ENCODE measurements around the gene SLC25A41.
"Not testable (repeated sequence)": the region's sequence is repeated elsewhere in the genome, so short reads cannot be mapped to it uniquely, and the experiment has no call there.

Gene SLC25A41

GRCh38 chr19:6412447-6413091, 21.0 kb downstream of the SLC25A41 start:
- peak in 2 of 51 donors; percentile 6 to 10 for DNase-seq

- DNase-seq: no peak
These were observed 21.5 kb downstream of the SLC25A41 start for GRCh38 chr19:6412061-6412446.

DNA sequence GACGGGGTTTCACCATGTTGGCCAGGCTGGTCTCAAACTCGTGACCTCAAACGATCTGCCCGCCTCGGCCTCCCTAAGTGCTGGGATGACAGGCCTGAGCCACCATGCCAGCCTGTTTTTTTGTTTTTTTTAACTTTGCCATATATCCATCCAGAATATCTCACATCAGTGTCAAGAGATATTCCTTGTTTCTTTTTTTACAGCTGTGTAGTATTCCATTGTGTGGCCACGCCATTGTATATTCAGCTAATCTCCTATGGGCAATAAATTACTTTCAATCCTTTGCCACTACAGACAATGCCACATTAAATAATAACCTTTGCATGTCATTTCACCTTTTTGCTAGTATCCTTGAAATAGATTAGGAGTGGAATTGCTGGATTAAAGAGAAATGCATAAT, 24.2 kb downstream of the SLC25A41 start:
- DNase-seq: no peak

- DNase-seq: no peak
These were observed 27.2 kb downstream of the SLC25A41 start for GRCh38 chr19:6406401-6406800.

DNA sequence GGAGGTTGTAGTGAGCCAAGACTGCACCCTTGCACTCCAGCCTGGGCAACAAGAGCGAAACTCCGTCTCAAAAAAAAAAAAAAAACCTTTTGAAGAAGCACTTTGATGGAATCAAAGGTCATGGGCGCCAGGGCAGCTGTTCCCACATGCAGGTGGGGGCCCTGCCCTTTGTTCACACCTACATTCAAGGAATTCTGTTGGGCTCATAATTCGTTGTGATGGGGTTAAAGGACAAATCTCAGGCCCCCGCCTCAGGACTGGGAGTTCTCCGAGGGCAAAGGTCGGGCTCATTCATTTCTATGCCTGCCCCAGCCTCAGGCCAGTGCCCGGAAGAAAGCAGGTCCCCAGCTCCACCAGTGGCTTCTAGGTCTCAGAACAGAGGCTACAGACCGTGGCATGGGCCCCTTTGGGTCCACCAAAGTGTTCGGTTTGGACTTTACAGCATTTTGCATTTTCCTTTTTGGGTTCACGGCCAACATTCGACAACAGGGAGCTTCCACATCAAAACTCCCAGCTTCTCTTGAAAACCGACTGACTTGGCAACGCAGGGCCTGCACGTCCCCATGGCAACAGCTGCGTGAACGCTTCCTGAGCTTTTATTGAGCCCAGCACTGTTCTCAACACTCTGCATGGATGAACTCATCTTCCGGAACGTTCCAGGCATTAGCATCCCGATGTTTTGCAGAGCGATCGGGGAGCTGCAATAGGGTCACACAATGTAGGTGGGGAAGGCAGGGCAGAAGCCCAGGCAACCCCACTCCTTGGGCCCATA, 30.5 kb downstream of the SLC25A41 start:
- peak in 47 of 51 donors; percentile 6 to 89 (median 63) for DNase-seq

GRCh38 chr19:6402058-6402457, 31.5 kb downstream of the SLC25A41 start:
- no peak for DNase-seq

DNA sequence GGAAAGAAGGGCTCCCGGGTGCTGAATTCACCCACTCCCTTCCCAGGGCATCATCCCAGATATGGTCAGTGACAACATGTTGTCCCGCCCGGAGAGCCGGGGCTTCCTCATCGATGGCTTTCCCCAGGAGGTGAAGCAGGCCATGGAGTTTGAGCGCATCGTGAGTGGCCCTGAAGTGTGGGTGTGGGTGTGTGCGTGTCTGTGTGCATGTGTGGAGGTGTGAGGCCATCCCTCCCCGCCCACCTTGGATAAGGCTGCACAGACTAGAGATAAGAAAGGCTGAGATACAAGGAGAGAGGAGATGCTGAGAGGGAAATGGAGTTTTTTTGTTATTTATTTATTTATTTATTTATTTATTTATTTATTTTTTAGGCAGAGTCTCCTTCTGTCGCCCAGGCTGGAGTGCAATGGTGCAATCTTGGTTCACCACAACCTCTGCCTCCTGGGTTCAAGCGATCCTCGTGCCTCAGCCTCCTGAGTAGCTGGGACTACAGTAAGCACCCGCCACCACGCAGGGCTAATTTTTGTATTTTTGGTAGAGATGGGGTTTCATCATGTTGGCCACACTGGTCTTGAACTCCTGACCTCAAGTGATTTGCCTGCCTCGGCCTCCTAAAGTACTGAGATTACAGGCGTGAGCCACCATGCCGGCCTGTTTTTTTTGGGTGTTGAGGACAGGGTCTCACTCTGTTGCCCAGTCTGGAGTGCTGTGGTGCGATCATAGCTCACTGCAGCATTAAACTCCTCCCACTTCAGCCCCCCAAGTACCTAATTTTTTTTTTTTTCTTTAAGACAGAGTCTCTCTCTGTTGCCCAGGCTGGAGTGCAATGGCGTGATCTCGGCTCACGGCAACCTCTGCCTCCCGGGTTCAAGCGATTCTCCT, 33.3 kb downstream of the SLC25A41 start:
- not testable (repeated sequence) for DNase-seq

DNA sequence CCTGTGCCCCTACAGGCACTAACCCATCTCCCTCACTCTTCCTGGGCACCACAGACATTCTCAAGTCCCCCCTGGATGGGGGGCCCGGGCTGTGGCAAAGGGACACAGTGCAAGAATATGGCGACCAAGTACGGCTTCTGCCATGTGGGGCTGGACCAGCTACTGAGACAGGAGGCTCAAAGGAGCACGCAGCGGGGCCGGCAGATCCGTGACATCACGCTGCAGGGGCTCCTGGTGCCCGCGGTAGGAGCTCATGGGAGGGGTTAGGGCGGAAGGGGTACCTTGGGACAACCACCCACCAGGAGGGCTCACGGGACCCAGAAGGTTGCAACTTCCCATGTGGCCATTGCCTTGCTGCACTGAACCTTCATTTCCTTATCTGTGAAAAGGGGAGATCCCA, 37.3 kb downstream of the SLC25A41 start:
- no peak for DNase-seq

DNA sequence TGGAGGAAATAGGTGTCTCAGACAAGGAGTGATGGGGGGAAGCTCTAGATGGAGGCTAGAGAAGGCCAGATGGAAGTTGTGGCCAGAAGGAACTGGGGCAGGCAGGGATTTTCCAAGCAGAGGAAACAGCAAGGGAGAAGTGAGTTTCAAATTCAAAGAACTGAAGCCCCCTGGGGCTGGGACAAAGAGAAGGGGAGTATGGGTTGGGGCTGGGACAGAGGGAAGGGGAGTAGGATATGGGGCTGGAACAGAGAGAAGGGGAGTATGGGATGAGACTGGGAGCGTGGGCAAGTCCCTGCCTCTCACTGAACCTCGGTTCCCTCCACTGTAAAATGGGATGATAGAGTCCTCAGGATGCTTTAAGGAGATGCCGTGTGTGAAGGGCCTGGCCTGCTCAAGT, 38.7 kb downstream of the SLC25A41 start:
- no peak for DNase-seq

DNA sequence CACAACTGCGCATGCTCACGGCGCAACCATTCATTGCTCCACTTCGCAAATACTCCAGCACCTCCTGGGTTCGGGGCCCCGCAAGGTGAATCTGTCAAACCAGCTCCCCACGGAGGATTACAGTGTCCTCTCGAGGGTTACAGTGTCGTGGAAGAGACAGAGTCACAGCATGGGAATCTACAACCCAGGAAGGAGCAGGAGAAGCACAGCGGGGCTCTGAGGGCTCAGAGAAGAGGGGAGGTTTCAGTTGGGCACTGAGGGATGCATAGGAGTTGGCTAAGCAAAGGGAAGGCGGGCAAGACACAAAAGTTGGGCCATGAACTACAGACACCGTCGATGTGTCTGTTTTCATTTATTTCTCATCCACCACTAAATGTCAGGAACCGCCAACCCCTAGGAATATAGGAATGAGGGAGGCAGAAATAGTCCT, 39.6 kb downstream of the SLC25A41 start:
- DNase-seq: peak in 1 of 51 donors; percentile 65

DNA sequence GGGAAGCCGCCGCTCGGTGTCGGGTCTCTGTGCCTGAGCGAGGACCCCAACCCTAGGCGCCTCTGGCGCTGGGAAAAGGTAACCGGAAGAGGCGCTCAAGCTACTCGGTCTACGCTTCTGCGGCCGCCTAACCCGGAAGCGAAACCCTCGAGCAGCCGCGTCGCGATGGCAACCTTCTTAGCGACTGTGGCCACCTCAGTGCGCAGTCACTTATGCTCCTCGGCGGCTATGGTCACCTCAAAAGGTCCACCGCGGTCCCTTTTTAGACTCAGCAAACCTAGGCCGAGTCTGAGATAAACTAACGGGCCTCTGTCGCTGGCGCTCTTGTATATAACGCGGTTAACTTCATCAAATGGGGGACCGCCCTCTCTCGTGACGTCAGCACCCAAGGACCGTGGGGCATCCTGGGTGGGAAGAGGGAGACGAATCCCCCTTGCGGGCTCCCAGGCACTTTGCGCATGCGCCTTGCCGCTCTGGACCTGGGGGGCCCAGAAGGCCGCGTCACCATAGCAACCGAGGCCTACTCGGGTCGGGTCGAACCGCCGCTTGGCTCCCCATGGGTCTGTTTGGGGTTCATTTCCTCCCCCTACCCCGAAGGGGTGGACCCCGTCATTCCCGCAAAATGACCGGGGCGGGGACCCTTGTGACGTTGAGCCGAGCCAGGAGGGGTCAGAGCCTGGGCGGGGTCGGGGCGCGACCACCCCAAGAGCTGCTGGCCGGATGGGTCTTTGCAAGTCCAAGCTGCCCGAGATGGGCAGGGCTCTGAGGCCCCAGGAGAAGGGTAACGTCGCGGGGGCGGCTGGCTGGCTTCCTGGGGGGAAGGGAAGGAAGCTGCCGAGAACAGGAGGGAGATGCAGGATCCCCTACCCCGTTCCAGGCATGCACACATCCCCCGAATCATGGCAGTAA, 40.2 kb downstream of the SLC25A41 start, which contains the start of gene GTF2F1:
TSS of gene GTF2F1 (minus strand) at position 91 of the 909 bp plus-strand sequence. CDS start 169 bp downstream, outside the sequence.
- peak; percentile 80 to 99 (median 93) for DNase-seq

- no peak for DNase-seq
These were observed 41.1 kb downstream of the SLC25A41 start for GRCh38 chr19:6392221-6393073.

- DNase-seq: no peak
These were observed 46.2 kb downstream of the SLC25A41 start for GRCh38 chr19:6387372-6387771.

DNA sequence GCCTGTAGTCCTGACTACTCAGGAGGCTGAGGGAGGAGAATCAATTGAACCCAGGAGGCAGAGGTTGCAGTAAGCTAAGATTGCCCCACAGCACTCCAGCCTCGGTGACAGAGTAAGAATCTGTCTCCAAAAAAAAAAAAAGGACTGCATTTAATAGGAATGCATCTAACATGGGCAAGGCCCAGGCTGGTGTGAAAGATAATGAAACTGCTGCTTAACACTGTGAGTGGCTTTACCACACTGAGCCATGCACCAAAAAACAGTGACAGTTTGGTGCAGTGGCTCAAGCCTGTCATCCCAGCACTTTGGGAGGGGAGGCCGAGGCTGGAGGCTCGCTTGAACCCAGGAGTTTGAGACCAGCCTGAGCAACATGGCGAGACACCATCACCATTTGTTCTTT, 49.2 kb downstream of the SLC25A41 start:
- DNase-seq: no peak

DNA sequence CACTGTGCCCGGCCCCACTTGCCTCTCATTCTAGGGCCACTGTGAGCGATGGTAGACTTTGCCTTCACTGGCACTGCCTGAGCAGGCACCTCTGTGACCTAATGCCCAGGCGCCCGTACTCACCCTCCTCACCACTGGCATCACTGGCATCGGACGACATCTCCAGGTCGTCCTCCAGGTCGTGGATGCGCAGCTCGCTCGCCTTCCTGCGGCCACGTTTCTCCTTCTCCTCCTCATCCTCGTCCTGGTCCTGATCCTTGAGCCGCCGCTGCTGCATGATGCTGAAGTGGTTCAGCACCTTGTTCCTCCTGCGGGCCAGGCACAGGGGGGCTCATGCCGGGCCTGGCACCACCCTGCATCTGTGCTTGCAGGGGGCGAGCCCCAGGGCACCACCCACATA, 50.4 kb downstream of the SLC25A41 start:
- DNase-seq: no peak

DNA sequence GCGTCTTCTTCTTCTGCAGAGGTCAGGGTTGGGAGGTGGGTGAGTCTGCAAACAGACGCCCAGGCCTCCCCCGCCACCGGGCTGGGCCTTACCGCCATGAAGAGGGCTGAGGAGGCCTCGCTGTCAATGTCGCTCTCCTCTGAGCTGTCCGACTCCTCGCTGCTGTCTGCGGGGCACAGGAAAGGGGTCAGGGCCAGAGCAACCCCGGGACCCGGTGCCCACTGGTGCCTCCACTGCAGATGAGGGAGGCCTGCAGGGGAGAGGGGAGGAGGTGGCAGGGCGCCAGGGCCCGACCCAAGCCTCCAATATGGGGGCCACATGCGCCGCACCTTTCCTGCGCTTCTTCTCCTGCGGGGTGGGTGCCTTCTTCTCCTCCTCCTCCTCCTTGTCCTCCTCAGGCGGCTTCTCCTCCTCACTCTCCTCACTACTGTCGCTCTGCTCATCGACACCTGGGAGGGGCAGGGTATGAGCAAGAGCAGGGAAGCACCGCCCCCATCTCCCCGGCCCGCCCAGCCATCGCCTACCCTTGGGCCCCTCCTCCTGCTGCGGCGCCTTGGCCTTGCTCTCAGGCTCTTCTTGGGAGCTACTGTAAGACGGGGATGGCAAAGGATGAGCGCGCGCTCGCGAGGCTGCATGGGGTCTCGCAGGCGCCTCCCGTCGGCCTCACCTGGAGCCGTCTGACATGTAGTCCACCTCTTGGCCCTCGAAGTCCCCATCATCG, 52.4 kb downstream of the SLC25A41 start:
- no peak for DNase-seq

DNA sequence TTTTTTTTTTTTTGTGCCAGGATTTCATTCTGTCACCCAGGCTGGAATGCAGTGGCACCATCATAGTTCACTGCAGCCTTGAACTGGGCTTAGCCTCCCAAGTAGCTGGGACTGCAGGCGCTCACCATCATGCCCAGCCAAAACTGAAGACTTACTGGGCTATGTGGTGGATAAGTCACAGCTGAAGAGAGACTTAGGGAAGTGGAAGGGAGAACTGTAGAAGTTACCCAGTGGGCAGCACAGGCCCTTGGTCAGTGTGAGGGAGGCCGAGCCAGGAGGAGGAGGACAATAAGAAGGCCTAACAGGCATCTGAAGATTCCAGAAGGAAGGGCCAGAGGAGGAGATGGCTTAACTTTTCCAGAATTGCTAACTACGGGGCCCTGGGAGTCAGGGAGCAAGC, 53.8 kb downstream of the SLC25A41 start:
- DNase-seq: no peak

DNA sequence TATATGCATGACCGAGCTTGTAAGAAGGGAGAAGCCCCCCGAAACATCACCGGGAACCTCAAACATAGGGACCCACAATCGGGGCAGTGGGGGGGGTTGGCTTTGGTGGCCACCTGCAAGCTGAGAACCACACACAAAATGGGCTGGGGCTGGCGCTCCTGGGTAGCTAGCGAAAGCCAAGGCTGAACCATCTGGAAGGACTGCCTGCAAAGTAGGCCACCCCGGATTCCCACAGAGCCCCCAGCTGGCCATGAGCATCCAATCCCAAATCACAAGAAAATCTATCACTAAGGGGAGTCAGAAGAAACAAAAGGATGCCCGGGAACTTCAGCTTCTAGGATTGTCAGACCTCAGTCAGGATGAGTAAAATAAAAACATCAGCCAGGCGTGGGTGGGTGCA, 55.1 kb downstream of the SLC25A41 start:
- DNase-seq: no peak

GRCh38 chr19:6378041-6378440, 55.5 kb downstream of the SLC25A41 start:
- DNase-seq: no peak

All from hypothalamus (tissue), 51 donors.